DOHH2 (cell line): ENCODE results near the gene KLHL6.

ENCODE experiments used
- EZH2phosphoT487 ChIP-seq: fragments of 200-600 bp; sonication (generic); IDR thresholded peaks from 2 replicates; pipeline ENCODE4 v1.6.1; 2017; ENCODE audit warnings: borderline replicate concordance, mild to moderate bottlenecking, antibody characterized with exemption, low read length, moderate library complexity, mixed read lengths
- TF ChIP-seq, protein P1 (sequence below): fragments of 200-600 bp; sonication (generic); IDR thresholded peaks from one replicate; pipeline ENCODE4 v1.5.1; 2014; ENCODE audit warnings: antibody characterized with exemption, mild to moderate bottlenecking, low read depth, low read length; ENCODE audit not compliant: poor library complexity, severe bottlenecking

GRCh38 chr3:183555541-183556081, at the start of gene KLHL6:
- TF ChIP-seq, protein P1, sequence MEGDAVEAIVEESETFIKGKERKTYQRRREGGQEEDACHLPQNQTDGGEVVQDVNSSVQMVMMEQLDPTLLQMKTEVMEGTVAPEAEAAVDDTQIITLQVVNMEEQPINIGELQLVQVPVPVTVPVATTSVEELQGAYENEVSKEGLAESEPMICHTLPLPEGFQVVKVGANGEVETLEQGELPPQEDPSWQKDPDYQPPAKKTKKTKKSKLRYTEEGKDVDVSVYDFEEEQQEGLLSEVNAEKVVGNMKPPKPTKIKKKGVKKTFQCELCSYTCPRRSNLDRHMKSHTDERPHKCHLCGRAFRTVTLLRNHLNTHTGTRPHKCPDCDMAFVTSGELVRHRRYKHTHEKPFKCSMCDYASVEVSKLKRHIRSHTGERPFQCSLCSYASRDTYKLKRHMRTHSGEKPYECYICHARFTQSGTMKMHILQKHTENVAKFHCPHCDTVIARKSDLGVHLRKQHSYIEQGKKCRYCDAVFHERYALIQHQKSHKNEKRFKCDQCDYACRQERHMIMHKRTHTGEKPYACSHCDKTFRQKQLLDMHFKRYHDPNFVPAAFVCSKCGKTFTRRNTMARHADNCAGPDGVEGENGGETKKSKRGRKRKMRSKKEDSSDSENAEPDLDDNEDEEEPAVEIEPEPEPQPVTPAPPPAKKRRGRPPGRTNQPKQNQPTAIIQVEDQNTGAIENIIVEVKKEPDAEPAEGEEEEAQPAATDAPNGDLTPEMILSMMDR: no peak
- no peak for TF ChIP-seq EZH2phosphoT487
